KMS-11 (cell line): Measurements from ENCODE around the gene TRIO.
"Not testable (repeated sequence)": the region's sequence is repeated elsewhere in the genome, so short reads cannot be mapped to it uniquely, and the experiment has no call there.

Experiments used
- H2AFZ ChIP-seq: fragments of 200-600 bp; sonication (generic); 2 replicates; pipeline ENCODE4 v1.6.1; 2016; ENCODE audit warnings: antibody characterized with exemption, mixed run types, low read depth
- H3K27ac ChIP-seq: fragments of 200-600 bp; sonication (generic); 2 replicates; pipeline ENCODE4 v1.6.1; 2016; ENCODE audit warnings: mild to moderate bottlenecking, mixed run types
- H3K27me3 ChIP-seq: fragments of 200-600 bp; sonication (generic); 2 replicates; pipeline ENCODE4 v1.6.1; 2017; ENCODE audit warnings: mild to moderate bottlenecking, low read depth, mixed run types, moderate library complexity; ENCODE audit not compliant: insufficient read depth
- H3K36me3 ChIP-seq: fragments of 200-600 bp; sonication (generic); 2 replicates; pipeline ENCODE4 v1.6.1; 2017; ENCODE audit warnings: mild to moderate bottlenecking, mixed run types; ENCODE audit not compliant: insufficient read depth
- H3K4me1 ChIP-seq: fragments of 200-600 bp; sonication (generic); 2 replicates; pipeline ENCODE4 v1.6.1; 2016; ENCODE audit warnings: mild to moderate bottlenecking, low read depth, mixed run types; ENCODE audit not compliant: poor library complexity, severe bottlenecking
- H3K4me2 ChIP-seq: fragments of 200-600 bp; sonication (generic); 2 replicates; pipeline ENCODE4 v1.7.0; 2016; ENCODE audit warnings: mild to moderate bottlenecking, mixed run types
- H3K4me3 ChIP-seq: fragments of 200-600 bp; sonication (generic); IDR thresholded peaks from 2 replicates; pipeline ENCODE4 v1.6.1; 2017; ENCODE audit warnings: low read depth, low read length, mixed read lengths; ENCODE audit not compliant: insufficient read depth
- H3K79me2 ChIP-seq: fragments of 200-600 bp; sonication (generic); 2 replicates; pipeline ENCODE4 v1.6.1; 2016; ENCODE audit warnings: low read depth, mixed run types; ENCODE audit not compliant: insufficient read depth
- H3K9ac ChIP-seq: fragments of 200-600 bp; sonication (generic); 2 replicates; pipeline ENCODE4 v1.6.1; 2016; ENCODE audit warnings: mild to moderate bottlenecking, mixed run types
- H4K20me1 ChIP-seq: fragments of 200-600 bp; sonication (generic); 2 replicates; pipeline ENCODE4 v1.6.1; 2016; ENCODE audit warnings: mild to moderate bottlenecking, mixed run types; ENCODE audit not compliant: insufficient read depth
- CTCF ChIP-seq: fragments of 200-600 bp; sonication (generic); conservative IDR thresholded peaks from 2 replicates; pipeline ENCODE4 v1.6.1; 2017; ENCODE audit warnings: low read depth, mild to moderate bottlenecking, antibody characterized with exemption, low read length, moderate library complexity, mixed read lengths

The TRIO gene

GRCh38 chr5:14386884-14387624 is 243.9 kb downstream of the TRIO start:
- Histone ChIP-seq H4K20me1 (no peaks in the 10 kb centered on the region), H3K79me2 (no peaks in the 10 kb centered on the region), H3K4me2 (no peak overlapping the region), H3K4me3 (no peak overlapping the region), H2AFZ (no peak overlapping the region), H3K27me3 (no peaks in the 10 kb centered on the region), H3K36me3 (no peaks in the 10 kb centered on the region; the same call in 1 of the 2 replicates), H3K9ac (no peak overlapping the region), H3K27ac (no peak overlapping the region), H3K4me1 (no peaks in the 10 kb centered on the region)
- no peak for TF ChIP-seq CTCF

- Histone ChIP-seq H3K4me2 (no peak overlapping the region), H4K20me1 (no peaks in the 10 kb centered on the region), H3K36me3 (no peaks in the 10 kb centered on the region; the same call in 1 of the 2 replicates), H3K27me3 (no peaks in the 10 kb centered on the region), H3K4me1 (no peaks in the 10 kb centered on the region), H3K9ac (no peak overlapping the region), H3K4me3 (no peak overlapping the region), H2AFZ (no peak overlapping the region), H3K27ac (no peak overlapping the region), H3K79me2 (no peaks in the 10 kb centered on the region)
- no peak for TF ChIP-seq CTCF
These were observed 245.6 kb downstream of the TRIO start for GRCh38 chr5:14388741-14389140.

DNA sequence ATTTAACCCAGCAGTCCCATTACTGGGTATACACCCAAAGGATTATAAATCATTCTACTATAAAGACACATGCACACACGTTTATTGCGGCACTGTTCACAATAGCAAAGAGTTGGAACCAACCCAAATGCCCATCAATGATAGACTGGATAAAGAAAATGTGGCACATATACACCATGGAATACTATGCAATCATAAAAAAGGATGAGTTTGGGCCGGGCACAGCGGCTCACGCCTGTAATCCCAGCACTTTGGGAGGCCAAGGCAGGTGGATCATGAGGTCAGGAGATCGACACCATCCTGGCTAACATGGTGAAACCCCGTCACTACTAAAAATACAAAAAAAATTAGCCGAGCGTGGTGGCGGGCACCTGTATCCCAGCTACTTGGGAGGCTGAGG is 249.4 kb downstream of the TRIO start:
- H3K27me3 ChIP-seq, H4K20me1 ChIP-seq, H3K4me3 ChIP-seq, H3K79me2 ChIP-seq, H3K27ac ChIP-seq, H3K36me3 ChIP-seq, H2AFZ ChIP-seq, H3K9ac ChIP-seq, H3K4me1 ChIP-seq, H3K4me2 ChIP-seq: not testable (repeated sequence)

- Histone ChIP-seq H3K27ac (no peak overlapping the region), H2AFZ (no peak overlapping the region), H3K4me2 (no peak overlapping the region), H3K36me3 (no peaks in the 10 kb centered on the region; the same call in 1 of the 2 replicates), H3K4me1 (no peaks in the 10 kb centered on the region), H4K20me1 (no peaks in the 10 kb centered on the region), H3K27me3 (no peaks in the 10 kb centered on the region), H3K79me2 (no peaks in the 10 kb centered on the region), H3K9ac (no peak overlapping the region), H3K4me3 (no peak overlapping the region)
- no peak for TF ChIP-seq CTCF
These were observed 251.2 kb downstream of the TRIO start for GRCh38 chr5:14394365-14394764.

DNA sequence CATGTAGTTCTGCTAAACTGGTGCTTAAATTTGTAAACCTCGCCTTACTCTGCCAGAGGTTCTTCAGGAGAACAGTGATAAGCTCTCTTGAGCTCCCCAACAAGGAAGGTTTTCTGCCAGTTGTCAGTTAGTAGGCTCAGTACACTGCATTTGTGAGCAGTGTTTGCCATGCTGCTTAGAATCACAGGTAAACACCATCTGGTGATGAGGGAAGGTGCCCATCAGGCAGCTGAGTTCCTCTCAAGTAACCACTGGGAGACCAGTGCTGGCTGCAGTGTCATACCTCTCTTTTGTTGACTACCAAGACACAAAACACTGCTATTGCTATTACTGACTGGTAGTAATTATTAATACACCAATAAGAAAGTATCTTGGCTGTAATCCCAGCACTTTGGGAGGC is 252.3 kb downstream of the TRIO start:
- Histone ChIP-seq H3K4me2 (no peak overlapping the region), H3K9ac (no peak overlapping the region), H3K4me3 (no peak overlapping the region), H4K20me1 (no peaks in the 10 kb centered on the region), H2AFZ (no peak overlapping the region), H3K4me1 (no peaks in the 10 kb centered on the region), H3K79me2 (no peaks in the 10 kb centered on the region), H3K27me3 (no peaks in the 10 kb centered on the region), H3K27ac (no peak overlapping the region), H3K36me3 (no peaks in the 10 kb centered on the region; the same call in 1 of the 2 replicates)
- no peak for TF ChIP-seq CTCF
